ENCODE measurements around the gene M1AP. TPM values are rescaled to one million over a fixed set of nuclear protein-coding genes. Genes with fewer than 3 reads are reported as not detected.
"Not testable (repeated sequence)": the region's sequence is repeated elsewhere in the genome, so short reads cannot be mapped to it uniquely, and the experiment has no call there.

Gene M1AP
- total RNA-seq, 1 donor from 2014 or later = not detected

GRCh38 chr2:74562126-74562775, 85.9 kb downstream of the M1AP start:
- no peak for DNase-seq

GRCh38 chr2:74561022-74561421, 87.1 kb downstream of the M1AP start:
- DNase-seq = not testable (repeated sequence)

GRCh38 chr2:74560591-74560990, 87.5 kb downstream of the M1AP start:
- DNase-seq = no peak

GRCh38 chr2:74559912-74560311, 88.2 kb downstream of the M1AP start:
- DNase-seq = no peak

- no peak for DNase-seq
These were observed 89.6 kb downstream of the M1AP start for GRCh38 chr2:74558284-74559230.

GRCh38 chr2:74556831-74557370, 91.2 kb downstream of the M1AP start:
- DNase-seq = no peak

- no peak for DNase-seq
These were observed 92.0 kb downstream of the M1AP start for GRCh38 chr2:74556159-74556558.

- no peak for DNase-seq
These were observed 92.5 kb downstream of the M1AP start for GRCh38 chr2:74555610-74556103.

GRCh38 chr2:74554820-74555531, 93.2 kb downstream of the M1AP start:
- peak; percentile 53 for DNase-seq

GRCh38 chr2:74553892-74554819, 94.0 kb downstream of the M1AP start, which contains the start of the genes DOK1 and LOXL3:
Gene DOK1, plus strand, starts transcription at chr2:74554720. Its CDS starts 35 bp downstream, at chr2:74554755.
Gene LOXL3, minus strand, starts transcription at chr2:74553942. Its CDS starts 1,308 bp downstream, at chr2:74552634.
- DNase-seq = peak; percentile 73

- no peak for DNase-seq
These were observed 95.0 kb downstream of the M1AP start for GRCh38 chr2:74552914-74553811.

GRCh38 chr2:74551942-74552913, 95.9 kb downstream of the M1AP start:
- no peak for DNase-seq

- no peak for DNase-seq
These were observed 96.6 kb downstream of the M1AP start for GRCh38 chr2:74551530-74551929.

- no peak for DNase-seq
These were observed 97.9 kb downstream of the M1AP start for GRCh38 chr2:74550231-74550630.

- peak; percentile 47 for DNase-seq
These were observed 99.0 kb downstream of the M1AP start for GRCh38 chr2:74548900-74549826.

- DNase-seq = no peak
These were observed 99.7 kb downstream of the M1AP start for GRCh38 chr2:74548285-74548899.

GRCh38 chr2:74546004-74546403, 102.1 kb downstream of the M1AP start:
- no peak for DNase-seq
